ENCODE measurements around the gene OSTN. TPM values are rescaled to one million over a fixed set of nuclear protein-coding genes. Genes with fewer than 3 reads are reported as not detected.

The OSTN gene
- total and polyA plus RNA-seq, 11 donors, result 0.27 to 3.7 (median 0.51) TPM; not detected in 7

- WGBS, 4 donors, result 70 to 77% (median 75%) methylated on average over 5 of the region's 5 CpGs
- no peaks in the 10 kb centered on the region for H3K9me3 ChIP-seq
These were observed 28.5 kb downstream of the OSTN start for GRCh38 chr3:191227541-191227940.

DNA sequence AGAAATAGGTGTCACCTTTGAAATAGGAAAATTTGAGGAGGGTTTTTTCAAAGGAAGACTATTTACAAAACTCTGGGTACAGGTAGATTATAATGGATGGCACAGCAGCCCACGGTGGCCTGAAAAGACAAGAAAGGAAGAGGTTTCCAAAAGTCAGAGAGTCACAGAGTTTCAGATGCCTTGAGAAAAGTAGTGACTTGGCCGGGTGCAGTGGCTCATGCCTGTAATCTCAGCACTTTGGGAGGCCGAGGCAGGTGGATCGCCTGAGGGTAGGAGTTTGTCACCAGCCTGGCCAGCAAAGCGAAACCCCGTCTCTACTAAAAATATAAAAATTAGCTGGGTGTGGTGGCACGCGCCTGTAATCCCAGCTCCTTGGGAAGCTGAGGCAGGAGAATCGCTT lies 35.2 kb downstream of the OSTN start:
- Histone ChIP-seq H3K27me3 (no peaks in the 10 kb centered on the region), H3K27ac (no peak overlapping the region), H3K9me3 (no peaks in the 10 kb centered on the region), H3K4me3 (no peak overlapping the region), H3K4me1 (no peaks in the 10 kb centered on the region), H3K36me3 (no peaks in the 10 kb centered on the region)
- WGBS, 4 donors, result 91 to 98% (median 96%) methylated on average over 9 of the region's 9 CpGs
- no peak for TF ChIP-seq POLR2A (IDR thresholded peaks at IDR 0.05)
- TF ChIP-seq CTCF (IDR thresholded peaks at IDR 0.05), result no peak
- no peak for DNase-seq
- intact Hi-C loops (cut with DNase I), result no loop called here
- ATAC-seq, result no peak

More at GRCh38 chr3:191227541-191227940, 28.5 kb downstream of the OSTN start:
- Histone ChIP-seq H3K4me1 (no peaks in the 10 kb centered on the region), H3K27ac (no peak overlapping the region), H3K4me3 (no peak overlapping the region), H3K36me3 (no peaks in the 10 kb centered on the region), H3K27me3 (no peaks in the 10 kb centered on the region)
- intact Hi-C loops (cut with DNase I), result no loop called here
- ATAC-seq (no peak), DNase-seq (no peak)
- TF ChIP-seq POLR2A (IDR thresholded peaks at IDR 0.05), result no peak
- no peak for TF ChIP-seq CTCF (IDR thresholded peaks at IDR 0.05)

- ATAC-seq, result no peak
- no peaks in the 10 kb centered on the region for H3K9me3 ChIP-seq
- DNase-seq, result no peak
- no peak overlapping the region for H3K4me3 ChIP-seq
- H3K27ac ChIP-seq, result no peak overlapping the region
- no peaks in the 10 kb centered on the region for H3K36me3 ChIP-seq
- intact Hi-C loops (cut with DNase I), result no loop called here
- H3K27me3 ChIP-seq, result no peaks in the 10 kb centered on the region
- H3K4me1 ChIP-seq, result peaks cover 0 to 10% (median 0%) of the 10 kb centered on the region in 12 donors
- WGBS, 4 donors, result 80 to 84% (median 81%) methylated on average over 4 of the region's 4 CpGs
- TF ChIP-seq CTCF (IDR thresholded peaks at IDR 0.05), result no peak
- TF ChIP-seq POLR2A (IDR thresholded peaks at IDR 0.05), result no peak
These were observed 36.6 kb downstream of the OSTN start for GRCh38 chr3:191235331-191236314.

GRCh38 chr3:191236646-191237045 lies 37.6 kb downstream of the OSTN start:
- Histone ChIP-seq H3K9me3 (no peaks in the 10 kb centered on the region), H3K36me3 (no peaks in the 10 kb centered on the region), H3K4me3 (no peak overlapping the region), H3K27me3 (no peaks in the 10 kb centered on the region), H3K27ac (no peak overlapping the region), H3K4me1 (peaks cover 0 to 10% (median 0%) of the 10 kb centered on the region in 12 donors)
- DNase-seq (no peak), ATAC-seq (no peak)
- 75 to 80% (median 78%) methylated on average over 3 of the region's 3 CpGs for WGBS, 4 donors
- TF ChIP-seq POLR2A (IDR thresholded peaks at IDR 0.05) (no peak), CTCF (IDR thresholded peaks at IDR 0.05) (no peak)
- intact Hi-C loops (cut with DNase I), result no loop called here
